Heart left ventricle (tissue), 13 donors: ENCODE measurements around the gene ANKRD22.

Experiments
- CTCF ChIP-seq, 12 donors: fragments of 200-600 bp; sonication (generic) in 4 of 12; IDR thresholded peaks; one replicate each; pipeline versions ENCODE4 v1.5.0 to v1.8.0; 2018 to 2022; ENCODE audit warnings: antibody characterized with exemption in 12 of 12, mild to moderate bottlenecking in 5 of 12
- POLR2A ChIP-seq, 2 donors: fragments of 450-650 bp; IDR thresholded peaks; one replicate each; pipeline ENCODE4 v1.6.1; 2017; ENCODE audit warnings: antibody characterized with exemption in 2 of 2, mild to moderate bottlenecking in 2 of 2, moderate library complexity in 2 of 2
- donor health status: ischemic (EF 13 %, LVEDD 7.1; RV severe dilation, severe dysfunction).
- donor health status: DM: no; HTN: yes; CAD: no.
- donor health status: DM: no; HTN: no; CAD: no.
- donor health status: ischemic (EF 25% LVEDD 6.9; RV normal size, moderate dysfunction).
- donor health status: ischemic (EF 25% LVEDD 5.7; RV mildly dilated, moderate dysfunction).
- donor health status: ischemic (EF 35%, LVEDD 5.7; RV mildly dilated, moderate dysfunction).
- donor health status: nonischemic (EF 11% LVEDD 7.7; RV severe dilation, severe dysfunction).
- donor health status: DM: yes; HTN: yes; CAD: no.
- donor health status: PGD.
- donor health status: ischemic (EF 29% LVEDD 5.4; RV normal size, mild dysfunction).
- donor health status: nonischemic (EF 23%, LVEDD 6.1; RV moderate dilation, normal function).

DNA sequence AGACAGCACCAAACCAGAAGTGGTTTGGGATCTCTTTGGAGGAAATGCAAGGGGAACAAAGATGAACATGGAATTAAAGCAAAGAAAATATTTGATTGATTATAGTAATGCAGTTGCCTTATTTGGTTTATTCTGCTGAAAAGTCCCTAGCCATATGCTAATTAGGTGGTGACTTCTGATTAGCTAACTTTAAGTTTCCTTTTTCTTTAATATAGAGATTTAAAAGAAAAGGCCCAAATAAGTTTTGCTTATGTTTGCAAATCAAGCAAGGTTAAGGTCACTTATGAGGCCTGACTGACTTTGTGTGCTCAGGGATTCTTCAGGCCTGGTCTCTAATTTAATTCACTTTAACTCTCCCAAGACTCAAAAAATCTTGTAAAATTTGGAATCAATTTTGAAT lies 6.2 kb upstream of the ANKRD22 start:
- TF ChIP-seq CTCF (IDR thresholded peaks at IDR 0.05), result no peak
- no peak for TF ChIP-seq POLR2A (IDR thresholded peaks at IDR 0.05)
